Liver (tissue), 9 donors: ENCODE results near the gene COL20A1. TPM values are rescaled to one million over a fixed set of nuclear protein-coding genes. Genes with fewer than 3 reads are reported as not detected.
"Not testable (repeated sequence)": the region's sequence is repeated elsewhere in the genome, so short reads cannot be mapped to it uniquely, and the experiment has no call there.

Source experiments
- DNase-seq: peaks from one replicate; pipeline ENCODE4 v3.0.0-alpha.2; 2017; ENCODE audit warnings: low spot score
- H3K27ac ChIP-seq, 2 donors: one replicate each; pipeline ENCODE4 v1.7.0; 2013; ENCODE audit warnings: inconsistent platforms in 2 of 2, low read length in 2 of 2, control low read depth in 1 of 2, low read depth in 1 of 2, mild to moderate bottlenecking in 1 of 2
- H3K27me3 ChIP-seq, 4 donors: one replicate each; pipeline versions ENCODE4 v1.6.1 to v1.7.0; 2013; ENCODE audit warnings: low read length in 3 of 4, inconsistent platforms in 1 of 4, mild to moderate bottlenecking in 1 of 4, moderate library complexity in 1 of 4; ENCODE audit not compliant: control insufficient read depth in 4 of 4, insufficient read depth in 4 of 4
- H3K36me3 ChIP-seq, 4 donors: one replicate each; pipeline versions ENCODE4 v1.6.1 to v1.7.0; 2013; ENCODE audit warnings: low read length in 3 of 4, mild to moderate bottlenecking in 3 of 4, low read depth in 1 of 4, moderate library complexity in 1 of 4; ENCODE audit not compliant: control insufficient read depth in 4 of 4, insufficient read depth in 3 of 4
- H3K4me1 ChIP-seq, 4 donors: one replicate each; pipeline versions ENCODE4 v1.6.1 to v1.7.0; 2013; ENCODE audit warnings: low read length in 3 of 4, mild to moderate bottlenecking in 3 of 4, moderate library complexity in 1 of 4; ENCODE audit not compliant: control insufficient read depth in 4 of 4, insufficient read depth in 4 of 4
- H3K4me3 ChIP-seq, 3 donors: one replicate each; pipeline versions ENCODE4 v1.6.1 to v1.7.0; 2013; ENCODE audit warnings: low read length in 3 of 3, control low read depth in 1 of 3, low read depth in 1 of 3, mild to moderate bottlenecking in 1 of 3
- H3K9ac ChIP-seq, 2 donors: one replicate each; pipeline ENCODE4 v1.7.0; 2013; ENCODE audit warnings: low read length in 2 of 2, mild to moderate bottlenecking in 2 of 2, moderate library complexity in 2 of 2, control low read depth in 1 of 2, low read depth in 1 of 2
- H3K9me3 ChIP-seq, 4 donors: one replicate each; pipeline versions ENCODE4 v1.6.1 to v1.7.0; 2013; ENCODE audit warnings: low read length in 3 of 4; ENCODE audit not compliant: control insufficient read depth in 4 of 4
- CTCF ChIP-seq: fragments of 150-350 bp; IDR thresholded peaks from 2 replicates; pipeline ENCODE4 v1.5.1; 2017; ENCODE audit warnings: improper control_type of control experiment, low read depth, low read length; ENCODE audit not compliant: missing input control
- EGR1 ChIP-seq, 2 donors: IDR thresholded peaks; 2 replicates each; pipeline ENCODE4 v1.6.1; 2016 to 2018; ENCODE audit warnings: antibody characterized with exemption in 2 of 2, low read depth in 2 of 2
- FOXA1 ChIP-seq: IDR thresholded peaks from 2 replicates; pipeline ENCODE4 v1.6.1; 2016; ENCODE audit warnings: antibody characterized with exemption
- FOXA2 ChIP-seq: IDR thresholded peaks from 2 replicates; pipeline ENCODE4 v1.6.1; 2016; ENCODE audit warnings: antibody characterized with exemption
- GABPA ChIP-seq, 2 donors: IDR thresholded peaks in 1 of 2; conservative IDR thresholded peaks in 1 of 2; 2 replicates each; pipeline ENCODE4 v1.6.1; 2016; ENCODE audit warnings: antibody characterized with exemption in 2 of 2, mild to moderate bottlenecking in 1 of 2, moderate library complexity in 1 of 2
- HNF4A ChIP-seq, 2 donors: conservative IDR thresholded peaks; 2 replicates each; pipeline ENCODE4 v1.6.1; 2016; ENCODE audit warnings: antibody characterized with exemption in 2 of 2, mild to moderate bottlenecking in 2 of 2
- HNF4G ChIP-seq: IDR thresholded peaks from 2 replicates; pipeline ENCODE4 v1.6.1; 2016; ENCODE audit warnings: antibody characterized with exemption
- JUND ChIP-seq, 2 donors: IDR thresholded peaks; 2 replicates each; pipeline ENCODE4 v1.6.1; 2016; ENCODE audit warnings: antibody characterized with exemption in 2 of 2
- NR2F2 ChIP-seq: IDR thresholded peaks from 2 replicates; pipeline ENCODE4 v1.6.1; 2016; ENCODE audit warnings: antibody characterized with exemption
- RAD21 ChIP-seq, 2 donors: IDR thresholded peaks; 2 replicates each; pipeline ENCODE4 v1.6.1; 2016; ENCODE audit warnings: antibody characterized with exemption in 2 of 2, mild to moderate bottlenecking in 2 of 2
- REST ChIP-seq: IDR thresholded peaks from 2 replicates; pipeline ENCODE4 v1.6.1; 2016; ENCODE audit warnings: antibody characterized with exemption, mild to moderate bottlenecking
- RXRA ChIP-seq, 2 donors: IDR thresholded peaks; 2 replicates each; pipeline ENCODE4 v1.6.1; 2017 to 2018; ENCODE audit warnings: antibody characterized with exemption in 2 of 2, mild to moderate bottlenecking in 1 of 2
- SP1 ChIP-seq: IDR thresholded peaks from 2 replicates; pipeline ENCODE4 v1.6.1; 2018; ENCODE audit warnings: antibody characterized with exemption, mild to moderate bottlenecking
- TAF1 ChIP-seq: conservative IDR thresholded peaks from 2 replicates; pipeline ENCODE4 v1.6.1; 2016; ENCODE audit warnings: antibody characterized with exemption, mild to moderate bottlenecking
- YY1 ChIP-seq: IDR thresholded peaks from 2 replicates; pipeline ENCODE4 v1.6.1; 2016; ENCODE audit warnings: antibody characterized with exemption, mild to moderate bottlenecking
- WGBS: extraction: QIAGEN DNeasy Blood & Tissue Kit; methylation state at CpG from one replicate; pipeline ENCODE4 v1.1.7; 2013; 5-methylcytosine and 5-hydroxymethylcytosine counted together
- polyA plus RNA-seq, 2 donors: library from polyadenylated mRNA; stranded (reverse) in 1 of 2; unstranded in 1 of 2; fragments of 200-250 nt in 1 of 2; fragments of >200 nt in 1 of 2; fragmentation: Nextera tagmentation in 1 of 2; extraction: Ambion mirVana in 1 of 2; gene quantifications; one replicate each; pipeline versions ENCODE4 v1.2.1 to v1.2.3, GENCODE V29; 2013 to 2015
- total RNA-seq, 2 donors: library from RNA; depleted of rRNA; stranded (reverse); fragments of >200 nt; gene quantifications; one replicate each; pipeline ENCODE4 v1.2.3, GENCODE V29; 2014
- TF ChIP-seq, protein P1 (sequence below): IDR thresholded peaks from 2 replicates; pipeline ENCODE4 v1.6.1; 2016; ENCODE audit warnings: antibody characterized with exemption
- TF ChIP-seq, protein P2 (sequence below): IDR thresholded peaks from 2 replicates; pipeline ENCODE4 v1.6.1; 2016; ENCODE audit warnings: antibody characterized with exemption
- TF ChIP-seq, protein P3 (sequence below): IDR thresholded peaks from 2 replicates; pipeline ENCODE4 v1.6.1; 2016; ENCODE audit warnings: antibody characterized with exemption
- donor health status: healthy.
- donor health status: healthy.
- donor health status: healthy.
- donor health status: healthy.
- donor health status: healthy.

Gene COL20A1
- total and polyA plus RNA-seq, 4 donors, result not detected

- DNase-seq, result no peak
- Histone ChIP-seq H3K36me3 (no peaks in the 10 kb centered on the region), H3K4me3 (no peak overlapping the region), H3K9me3 (peaks cover 0 to 4% (median 0%) of the 10 kb centered on the region in 4 donors), H3K9ac (no peak overlapping the region), H3K4me1 (no peaks in the 10 kb centered on the region), H3K27ac (no peak overlapping the region), H3K27me3 (no peaks in the 10 kb centered on the region)
- no peak for TF ChIP-seq HNF4G
- TF ChIP-seq SP1, result no peak
- TF ChIP-seq HNF4A (conservative IDR thresholded peaks at IDR 0.05), result no peak
- no peak for TF ChIP-seq RAD21 (IDR thresholded peaks at IDR 0.05)
- TF ChIP-seq YY1, result no peak
- no peak for TF ChIP-seq EGR1 (IDR thresholded peaks at IDR 0.05; ENCODE audit: low read depth in 2 of 2)
- TF ChIP-seq, protein P1, sequence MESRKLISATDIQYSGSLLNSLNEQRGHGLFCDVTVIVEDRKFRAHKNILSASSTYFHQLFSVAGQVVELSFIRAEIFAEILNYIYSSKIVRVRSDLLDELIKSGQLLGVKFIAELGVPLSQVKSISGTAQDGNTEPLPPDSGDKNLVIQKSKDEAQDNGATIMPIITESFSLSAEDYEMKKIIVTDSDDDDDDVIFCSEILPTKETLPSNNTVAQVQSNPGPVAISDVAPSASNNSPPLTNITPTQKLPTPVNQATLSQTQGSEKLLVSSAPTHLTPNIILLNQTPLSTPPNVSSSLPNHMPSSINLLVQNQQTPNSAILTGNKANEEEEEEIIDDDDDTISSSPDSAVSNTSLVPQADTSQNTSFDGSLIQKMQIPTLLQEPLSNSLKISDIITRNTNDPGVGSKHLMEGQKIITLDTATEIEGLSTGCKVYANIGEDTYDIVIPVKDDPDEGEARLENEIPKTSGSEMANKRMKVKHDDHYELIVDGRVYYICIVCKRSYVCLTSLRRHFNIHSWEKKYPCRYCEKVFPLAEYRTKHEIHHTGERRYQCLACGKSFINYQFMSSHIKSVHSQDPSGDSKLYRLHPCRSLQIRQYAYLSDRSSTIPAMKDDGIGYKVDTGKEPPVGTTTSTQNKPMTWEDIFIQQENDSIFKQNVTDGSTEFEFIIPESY, result no peak
- no peak for TF ChIP-seq CTCF
- no peak for TF ChIP-seq FOXA2
- no peak for TF ChIP-seq FOXA1
- TF ChIP-seq TAF1, result no peak
- TF ChIP-seq, protein P2, sequence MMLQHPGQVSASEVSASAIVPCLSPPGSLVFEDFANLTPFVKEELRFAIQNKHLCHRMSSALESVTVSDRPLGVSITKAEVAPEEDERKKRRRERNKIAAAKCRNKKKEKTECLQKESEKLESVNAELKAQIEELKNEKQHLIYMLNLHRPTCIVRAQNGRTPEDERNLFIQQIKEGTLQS, result no peak
- TF ChIP-seq REST, result no peak
- TF ChIP-seq GABPA (IDR thresholded peaks at IDR 0.05 in 1 of 2, conservative IDR thresholded peaks at IDR 0.05 in 1 of 2), result no peak
- TF ChIP-seq RXRA (IDR thresholded peaks at IDR 0.05), result no peak
- no peak for TF ChIP-seq JUND (IDR thresholded peaks at IDR 0.05)
- TF ChIP-seq, protein P3, sequence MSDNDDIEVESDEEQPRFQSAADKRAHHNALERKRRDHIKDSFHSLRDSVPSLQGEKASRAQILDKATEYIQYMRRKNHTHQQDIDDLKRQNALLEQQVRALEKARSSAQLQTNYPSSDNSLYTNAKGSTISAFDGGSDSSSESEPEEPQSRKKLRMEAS, result no peak
- no peak for TF ChIP-seq NR2F2
- WGBS, result 88% methylated on average over 8 of the region's 8 CpGs
Observed at GRCh38 chr20:63334356-63334755, 41.4 kb downstream of the COL20A1 start.

DNA sequence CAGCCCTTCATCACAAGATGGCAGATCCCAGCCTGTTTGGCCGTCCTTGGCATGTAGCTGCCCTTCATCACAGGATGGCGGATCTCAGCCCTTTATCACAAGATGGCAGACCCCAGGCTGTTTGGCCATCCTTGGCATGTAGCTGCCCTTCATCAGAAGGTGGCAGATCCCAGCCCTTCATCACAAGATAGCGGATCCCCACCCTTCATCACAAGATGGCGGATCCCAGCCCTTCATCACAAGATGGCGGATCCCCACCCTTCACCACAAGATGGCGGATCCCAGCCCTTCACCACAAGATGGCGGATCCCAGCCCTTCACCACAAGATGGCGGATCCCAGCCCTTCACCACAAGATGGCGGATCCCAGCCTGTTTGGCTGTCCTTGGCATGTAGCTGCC, 42.1 kb downstream of the COL20A1 start:
- not testable (repeated sequence) for DNase-seq, H3K27ac ChIP-seq, H3K27me3 ChIP-seq, H3K4me1 ChIP-seq, H3K9ac ChIP-seq, H3K4me3 ChIP-seq, H3K36me3 ChIP-seq, H3K9me3 ChIP-seq
- WGBS, result 93% methylated on average over 9 of the region's 9 CpGs
